ENCODE data around the gene YOD1.

GRCh38 chr1:207010726-207011125, 40.3 kb downstream of the YOD1 start:
- TF ChIP-seq CEBPB (IDR thresholded peaks at IDR 0.05) (no peak), TCF12 (IDR thresholded peaks at IDR 0.05; ENCODE audit: low read depth) (no peak), YY1 (IDR thresholded peaks at IDR 0.05; ENCODE audit: low read depth) (no peak), RAD21 (IDR thresholded peaks at IDR 0.05; ENCODE audit: low read depth) (no peak), NFIC (IDR thresholded peaks at IDR 0.05) (no peak), EP300 (IDR thresholded peaks at IDR 0.05; ENCODE audit: borderline replicate concordance) (no peak), TAF1 (IDR thresholded peaks at IDR 0.05; ENCODE audit: low read depth) (no peak), FOXM1 (IDR thresholded peaks at IDR 0.05; ENCODE audit: borderline replicate concordance, low read depth) (no peak), ZBTB7A (IDR thresholded peaks at IDR 0.05; ENCODE audit: low read depth) (no peak), CREB1 (IDR thresholded peaks at IDR 0.05; ENCODE audit: low read depth) (no peak)
- TF ChIP-seq, protein P1, sequence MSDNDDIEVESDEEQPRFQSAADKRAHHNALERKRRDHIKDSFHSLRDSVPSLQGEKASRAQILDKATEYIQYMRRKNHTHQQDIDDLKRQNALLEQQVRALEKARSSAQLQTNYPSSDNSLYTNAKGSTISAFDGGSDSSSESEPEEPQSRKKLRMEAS (IDR thresholded peaks at IDR 0.05): no peak
- TF ChIP-seq, protein P2, sequence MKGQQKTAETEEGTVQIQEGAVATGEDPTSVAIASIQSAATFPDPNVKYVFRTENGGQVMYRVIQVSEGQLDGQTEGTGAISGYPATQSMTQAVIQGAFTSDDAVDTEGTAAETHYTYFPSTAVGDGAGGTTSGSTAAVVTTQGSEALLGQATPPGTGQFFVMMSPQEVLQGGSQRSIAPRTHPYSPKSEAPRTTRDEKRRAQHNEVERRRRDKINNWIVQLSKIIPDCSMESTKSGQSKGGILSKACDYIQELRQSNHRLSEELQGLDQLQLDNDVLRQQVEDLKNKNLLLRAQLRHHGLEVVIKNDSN (IDR thresholded peaks at IDR 0.05): no peak
- TF ChIP-seq, protein P3, sequence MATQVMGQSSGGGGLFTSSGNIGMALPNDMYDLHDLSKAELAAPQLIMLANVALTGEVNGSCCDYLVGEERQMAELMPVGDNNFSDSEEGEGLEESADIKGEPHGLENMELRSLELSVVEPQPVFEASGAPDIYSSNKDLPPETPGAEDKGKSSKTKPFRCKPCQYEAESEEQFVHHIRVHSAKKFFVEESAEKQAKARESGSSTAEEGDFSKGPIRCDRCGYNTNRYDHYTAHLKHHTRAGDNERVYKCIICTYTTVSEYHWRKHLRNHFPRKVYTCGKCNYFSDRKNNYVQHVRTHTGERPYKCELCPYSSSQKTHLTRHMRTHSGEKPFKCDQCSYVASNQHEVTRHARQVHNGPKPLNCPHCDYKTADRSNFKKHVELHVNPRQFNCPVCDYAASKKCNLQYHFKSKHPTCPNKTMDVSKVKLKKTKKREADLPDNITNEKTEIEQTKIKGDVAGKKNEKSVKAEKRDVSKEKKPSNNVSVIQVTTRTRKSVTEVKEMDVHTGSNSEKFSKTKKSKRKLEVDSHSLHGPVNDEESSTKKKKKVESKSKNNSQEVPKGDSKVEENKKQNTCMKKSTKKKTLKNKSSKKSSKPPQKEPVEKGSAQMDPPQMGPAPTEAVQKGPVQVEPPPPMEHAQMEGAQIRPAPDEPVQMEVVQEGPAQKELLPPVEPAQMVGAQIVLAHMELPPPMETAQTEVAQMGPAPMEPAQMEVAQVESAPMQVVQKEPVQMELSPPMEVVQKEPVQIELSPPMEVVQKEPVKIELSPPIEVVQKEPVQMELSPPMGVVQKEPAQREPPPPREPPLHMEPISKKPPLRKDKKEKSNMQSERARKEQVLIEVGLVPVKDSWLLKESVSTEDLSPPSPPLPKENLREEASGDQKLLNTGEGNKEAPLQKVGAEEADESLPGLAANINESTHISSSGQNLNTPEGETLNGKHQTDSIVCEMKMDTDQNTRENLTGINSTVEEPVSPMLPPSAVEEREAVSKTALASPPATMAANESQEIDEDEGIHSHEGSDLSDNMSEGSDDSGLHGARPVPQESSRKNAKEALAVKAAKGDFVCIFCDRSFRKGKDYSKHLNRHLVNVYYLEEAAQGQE (IDR thresholded peaks at IDR 0.05; ENCODE audit: low read depth): no peak
